ENCODE results near the gene CHRM1.

CHRM1 gene

GRCh38 chr11:62911137-62912130, 9.7 kb downstream of the CHRM1 start:
- intact Hi-C loops (cut with DNase I; ENCODE audit: low total_unique reads), result no loop called here
- no peak for TF ChIP-seq CTCF (IDR thresholded peaks at IDR 0.05)

GRCh38 chr11:62910141-62910882, 10.9 kb downstream of the CHRM1 start:
- no peak for TF ChIP-seq CTCF (IDR thresholded peaks at IDR 0.05)
- H3K27me3 ChIP-seq, result no peaks in the 10 kb centered on the region
- intact Hi-C loops (cut with DNase I; ENCODE audit: low total_unique reads), result no loop called here
- H3K9me3 ChIP-seq, result no peaks in the 10 kb centered on the region
- no peak overlapping the region for H3K4me3 ChIP-seq
- no peak for DNase-seq
- no peak overlapping the region for H3K27ac ChIP-seq
- H3K4me1 ChIP-seq, result peaks cover 0 to 19% (median 15%) of the 10 kb centered on the region in 4 donors
- H3K36me3 ChIP-seq, result no peaks in the 10 kb centered on the region

More at GRCh38 chr11:62911137-62912130, 9.7 kb downstream of the CHRM1 start:
- H3K4me1 ChIP-seq, result peaks cover 0 to 19% (median 15%) of the 10 kb centered on the region in 4 donors
- no peaks in the 10 kb centered on the region for H3K27me3 ChIP-seq
- no peak for DNase-seq
- no peak overlapping the region for H3K27ac ChIP-seq
- H3K9me3 ChIP-seq, result no peaks in the 10 kb centered on the region
- H3K36me3 ChIP-seq, result no peaks in the 10 kb centered on the region
- H3K4me3 ChIP-seq, result no peak overlapping the region

DNA sequence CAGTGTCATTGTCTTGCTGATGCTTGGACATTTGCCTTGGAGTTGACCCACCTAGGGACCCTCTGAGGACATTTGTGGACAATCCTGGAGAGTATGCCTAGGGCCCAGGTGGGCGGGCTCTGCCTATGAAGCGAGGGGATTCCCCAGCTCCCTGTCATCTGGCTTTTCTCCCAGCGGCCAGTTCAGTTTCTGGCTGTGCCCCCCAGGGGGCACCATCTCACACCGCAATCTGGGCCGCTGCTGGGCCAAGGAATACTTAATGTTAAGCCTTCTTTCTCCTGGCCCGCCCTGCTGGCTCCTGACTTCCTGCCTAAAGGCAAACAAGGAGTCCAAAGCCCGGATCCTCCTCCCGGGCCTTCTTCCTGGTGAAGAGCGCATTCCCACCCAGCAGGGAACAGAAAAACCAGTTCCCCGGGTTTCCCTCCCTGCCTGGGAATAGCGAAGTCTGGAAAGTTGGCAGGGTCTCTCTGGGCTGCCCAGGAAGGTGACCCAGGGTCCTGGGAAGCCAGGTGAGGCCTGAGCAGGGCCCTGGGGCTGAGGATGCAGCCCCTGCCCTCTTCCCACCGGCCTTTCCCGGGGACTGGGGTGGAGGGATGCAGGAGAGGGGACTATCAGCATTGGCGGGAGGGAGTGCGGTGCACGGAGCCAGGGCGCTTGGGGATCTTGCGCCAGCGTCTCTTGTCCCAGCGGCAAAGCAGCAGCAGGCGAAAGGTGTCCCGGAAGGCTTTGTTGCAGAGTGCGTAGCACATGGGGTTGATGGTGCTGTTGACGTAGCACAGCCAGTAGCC, 11.9 kb downstream of the CHRM1 start:
- peak; percentile 48 to 74 for DNase-seq
- no peak overlapping the region for H3K4me3 ChIP-seq
- H3K36me3 ChIP-seq, result no peaks in the 10 kb centered on the region
- TF ChIP-seq CTCF (IDR thresholded peaks at IDR 0.05), result peak; percentile 44 to 46
- intact Hi-C loops (cut with DNase I; ENCODE audit: low total_unique reads), result loop anchor here (10.0 kb wide), 1 partner anchor 306 kb away; no protein-coding TSS in a partner anchor
- no peaks in the 10 kb centered on the region for H3K27me3 ChIP-seq
- H3K27ac ChIP-seq, result no peak overlapping the region
- H3K4me1 ChIP-seq, result peaks cover 0 to 19% (median 15%) of the 10 kb centered on the region in 4 donors
- no peaks in the 10 kb centered on the region for H3K9me3 ChIP-seq

GRCh38 chr11:62908468-62909072, 12.6 kb downstream of the CHRM1 start:
- no peaks in the 10 kb centered on the region for H3K36me3 ChIP-seq
- H3K27me3 ChIP-seq, result no peaks in the 10 kb centered on the region
- intact Hi-C loops (cut with DNase I; ENCODE audit: low total_unique reads), result loop anchor here (10.0 kb wide), 1 partner anchor 306 kb away; no protein-coding TSS in a partner anchor
- no peak for TF ChIP-seq CTCF (IDR thresholded peaks at IDR 0.05)
- H3K9me3 ChIP-seq, result no peaks in the 10 kb centered on the region
- peaks cover 0 to 19% (median 15%) of the 10 kb centered on the region in 4 donors for H3K4me1 ChIP-seq
- no peak overlapping the region for H3K4me3 ChIP-seq
- H3K27ac ChIP-seq, result peak overlapping the region in 1 of 2 donors; percentile 15
- DNase-seq, result no peak
